Esophagus muscularis mucosa (tissue), 4 donors: ENCODE data around the gene NABP1. TPM values are rescaled to one million over a fixed set of nuclear protein-coding genes. Genes with fewer than 3 reads are reported as not detected.
A peak's percentile ranks its signal among the peaks of the same experiment; 100 is the strongest.

Source experiments
- DNase-seq: peaks from one replicate; pipeline ENCODE4 v3.0.0-alpha.2; 2017; ENCODE audit errors: extremely low spot score
- H3K27ac ChIP-seq, 4 donors: fragments of 200-600 bp; sonication (generic); replicated peaks in 1 of 4; 1 replicate in 3 of 4; 2 replicates in 1 of 4; pipeline ENCODE4 v1.5.1; 2016 to 2019; ENCODE audit warnings: mild to moderate bottlenecking in 1 of 4
- H3K27me3 ChIP-seq, 4 donors: fragments of 200-600 bp; sonication (generic); one replicate each; pipeline versions ENCODE4 v1.5.1 to v1.6.0; 2016 to 2019
- H3K36me3 ChIP-seq, 4 donors: fragments of 200-600 bp; sonication (generic); one replicate each; pipeline ENCODE4 v1.5.1; 2016 to 2019
- H3K4me1 ChIP-seq, 4 donors: fragments of 200-600 bp; sonication (generic); one replicate each; pipeline ENCODE4 v1.5.1; 2016 to 2019
- H3K4me3 ChIP-seq, 4 donors: fragments of 200-600 bp; sonication (generic); 1 replicate in 2 of 4; 2 replicates in 2 of 4; pipeline ENCODE4 v1.5.1; 2016 to 2019; ENCODE audit warnings: mild to moderate bottlenecking in 4 of 4, moderate library complexity in 1 of 4
- H3K9me3 ChIP-seq, 4 donors: fragments of 200-600 bp; sonication (generic); 1 replicate in 3 of 4; 2 replicates in 1 of 4; pipeline ENCODE4 v1.5.1; 2016 to 2019
- CTCF ChIP-seq, 3 experiments: fragments of 200-600 bp in 2 of 3; fragments of 450-650 bp in 1 of 3; sonication (generic) in 2 of 3; IDR thresholded peaks; one replicate each; pipeline ENCODE4 v1.5.1; 2017 to 2019; ENCODE audit warnings: antibody characterized with exemption in 3 of 3, mild to moderate bottlenecking in 2 of 3, moderate library complexity in 1 of 3
- EP300 ChIP-seq: sonication (generic); formaldehyde crosslinking; IDR thresholded peaks from one replicate; pipeline ENCODE4 v1.6.1; 2017; ENCODE audit warnings: antibody characterized with exemption
- POLR2A ChIP-seq: fragments of 450-650 bp; IDR thresholded peaks from one replicate; pipeline ENCODE4 v1.6.1; 2017; ENCODE audit warnings: antibody characterized with exemption, moderate library complexity, mild to moderate bottlenecking, low read depth
- POLR2AphosphoS5 ChIP-seq, 2 donors: sonication (generic); formaldehyde crosslinking; IDR thresholded peaks; one replicate each; pipeline ENCODE4 v1.6.1; 2017; ENCODE audit warnings: antibody characterized with exemption in 2 of 2
- WGBS: methylation state at CpG from one replicate; pipeline ENCODE4 v1.1.5; 2018; 5-methylcytosine and 5-hydroxymethylcytosine counted together
- intact Hi-C: fragments of 100-400 bp; cut with DNase I; formaldehyde crosslinking; loops from one replicate; pipeline ENCODE4 v1.15.1; 2023
- total RNA-seq, 4 donors: library from RNA; depleted of rRNA; stranded (reverse); fragments of >200 nt; gene quantifications; one replicate each; pipeline versions ENCODE4 v1.1.0 to v1.2.1, GENCODE V29; 2016

Gene NABP1
- total RNA-seq, 4 donors from 2014 or later, result 4.2 to 27.8 (median 8.0) TPM

- Histone ChIP-seq H3K4me1 (peaks cover 0 to 24% (median 16%) of the 10 kb centered on the region in 4 donors), H3K9me3 (no peaks in the 10 kb centered on the region), H3K36me3 (peaks cover 4 to 45% (median 29%) of the 10 kb centered on the region in 4 donors), H3K4me3 (no peak overlapping the region), H3K27me3 (no peaks in the 10 kb centered on the region), H3K27ac (no peak overlapping the region)
- TF ChIP-seq POLR2AphosphoS5 (IDR thresholded peaks at IDR 0.05) (no peak), POLR2A (no peak), EP300 (no peak), CTCF (IDR thresholded peaks at IDR 0.05) (no peak)
- DNase-seq, result no peak
- intact Hi-C loops, result no loop called here
- 65% methylated on average over 1 of the region's 1 CpG for WGBS
These were observed 8.8 kb downstream of the NABP1 start for GRCh38 chr2:191686729-191687128.

GRCh38 chr2:191687867-191688266 lies 9.9 kb downstream of the NABP1 start:
- Histone ChIP-seq H3K4me3 (no peak overlapping the region), H3K4me1 (peaks cover 0 to 15% (median 13%) of the 10 kb centered on the region in 4 donors), H3K36me3 (peaks cover 3 to 34% (median 22%) of the 10 kb centered on the region in 4 donors), H3K9me3 (no peaks in the 10 kb centered on the region), H3K27ac (no peak overlapping the region), H3K27me3 (peaks cover 0 to under 1% (median 0%) of the 10 kb centered on the region in 4 donors)
- DNase-seq, result no peak
- TF ChIP-seq POLR2AphosphoS5 (IDR thresholded peaks at IDR 0.05) (no peak), EP300 (no peak), POLR2A (no peak), CTCF (IDR thresholded peaks at IDR 0.05) (no peak)
- intact Hi-C loops, result no loop called here
- 93% methylated on average over 6 of the region's 6 CpGs for WGBS

GRCh38 chr2:191688934-191689695 lies 11.2 kb downstream of the NABP1 start:
- intact Hi-C loops, result no loop called here
- TF ChIP-seq POLR2AphosphoS5 (IDR thresholded peaks at IDR 0.05) (peak in 1 of 2 donors; percentile 9), CTCF (IDR thresholded peaks at IDR 0.05) (no peak), POLR2A (no peak), EP300 (no peak)
- Histone ChIP-seq H3K27me3 (peaks cover 0 to 7% (median 0%) of the 10 kb centered on the region in 4 donors), H3K4me3 (no peak overlapping the region), H3K9me3 (no peaks in the 10 kb centered on the region), H3K27ac (no peak overlapping the region), H3K36me3 (peaks cover 0 to 25% (median 17%) of the 10 kb centered on the region in 4 donors), H3K4me1 (peaks cover 0 to 15% (median 13%) of the 10 kb centered on the region in 4 donors)
- DNase-seq, result no peak
- 76% methylated on average over 2 of the region's 2 CpGs for WGBS

GRCh38 chr2:191690327-191690726 lies 12.4 kb downstream of the NABP1 start:
- no peak overlapping the region for H3K4me3 ChIP-seq
- no peaks in the 10 kb centered on the region for H3K9me3 ChIP-seq
- peaks cover 0 to 15% (median 13%) of the 10 kb centered on the region in 4 donors for H3K4me1 ChIP-seq
- no peak overlapping the region for H3K27ac ChIP-seq
- 62% methylated on average over 3 of the region's 3 CpGs for WGBS
- H3K27me3 ChIP-seq, result peaks cover 0 to 7% (median 0%) of the 10 kb centered on the region in 4 donors
- peaks cover 0 to 16% (median 5%) of the 10 kb centered on the region in 4 donors for H3K36me3 ChIP-seq
- TF ChIP-seq EP300, result no peak
- no peak for TF ChIP-seq CTCF (IDR thresholded peaks at IDR 0.05)
- TF ChIP-seq POLR2A, result no peak
- TF ChIP-seq POLR2AphosphoS5 (IDR thresholded peaks at IDR 0.05), result no peak
- no peak for DNase-seq
- intact Hi-C loops, result no loop called here
